HEK293 (cell line): Measurements from ENCODE around the gene USP6.
"Not testable (repeated sequence)": the region's sequence is repeated elsewhere in the genome, so short reads cannot be mapped to it uniquely, and the experiment has no call there.

Experiments
- CTCF ChIP-seq: fragments of 450-650 bp; formaldehyde crosslinking; IDR thresholded peaks from 2 replicates; pipeline ENCODE4 v1.5.1; 2016; ENCODE audit warnings: missing biosample characterization, missing genetic modification characterization
- MYNN ChIP-seq: fragments of 450-650 bp; formaldehyde crosslinking; IDR thresholded peaks from 2 replicates; pipeline ENCODE4 v1.5.1; 2016; ENCODE audit warnings: missing biosample characterization, missing genetic modification characterization, borderline replicate concordance
- PBX3 ChIP-seq: sonication (generic); formaldehyde crosslinking; IDR thresholded peaks from 2 replicates; pipeline ENCODE4 v1.8.1; 2022; ENCODE audit warnings: mild to moderate bottlenecking, moderate library complexity, missing genetic modification reagents
- ZBTB21 ChIP-seq: fragments of 450-650 bp; formaldehyde crosslinking; IDR thresholded peaks from 2 replicates; pipeline ENCODE4 v1.5.1; 2017; ENCODE audit warnings: missing biosample characterization, missing genetic modification characterization
- ZNF16 ChIP-seq: fragments of 450-650 bp; formaldehyde crosslinking; IDR thresholded peaks from 2 replicates; pipeline ENCODE4 v1.5.1; 2016; ENCODE audit warnings: low read depth, missing biosample characterization, missing genetic modification characterization
- ZNF24 ChIP-seq: fragments of 450-650 bp; formaldehyde crosslinking; IDR thresholded peaks from 2 replicates; pipeline ENCODE4 v1.5.1; 2016; ENCODE audit warnings: missing biosample characterization, missing genetic modification characterization
- ZNF274 ChIP-seq, 2 experiments: fragments of 200-500 bp in 1 of 2; fragments of 450-650 bp in 1 of 2; sonication (Bioruptor generic) in 1 of 2; formaldehyde crosslinking in 1 of 2; IDR thresholded peaks; 2 replicates each; pipeline versions ENCODE4 v1.5.1 to v1.6.1; 2014 to 2016; ENCODE audit warnings: borderline replicate concordance in 1 of 2, inconsistent platforms in 1 of 2, low read length in 1 of 2, missing biosample characterization in 1 of 2, missing genetic modification characterization in 1 of 2
- ZNF37A ChIP-seq: fragments of 450-650 bp; IDR thresholded peaks from 2 replicates; pipeline ENCODE4 v1.5.1; 2018; ENCODE audit warnings: missing biosample characterization, missing genetic modification characterization
- ZNF518A ChIP-seq: fragments of 450-650 bp; formaldehyde crosslinking; conservative IDR thresholded peaks from 2 replicates; pipeline ENCODE4 v1.5.1; 2016; ENCODE audit warnings: low read depth, missing biosample characterization, missing genetic modification characterization
- ZNF654 ChIP-seq: fragments of 450-650 bp; formaldehyde crosslinking; IDR thresholded peaks from 2 replicates; pipeline ENCODE4 v1.5.1; 2016; ENCODE audit warnings: low read depth, missing biosample characterization, missing genetic modification characterization
- ZSCAN16 ChIP-seq: fragments of 450-650 bp; formaldehyde crosslinking; IDR thresholded peaks from 2 replicates; pipeline ENCODE4 v1.5.1; 2016; ENCODE audit warnings: missing biosample characterization, missing genetic modification characterization

GRCh38 chr17:5165791-5166564, 50.1 kb downstream of the USP6 start:
- TF ChIP-seq ZSCAN16 (tag by site-specific recombination); CTCF (tag by site-specific recombination); PBX3 (CRISPR knock-in tag); ZNF518A (tag by site-specific recombination); ZNF654 (tag by site-specific recombination); ZNF274 (IDR thresholded peaks at IDR 0.05; ENCODE audit: low read length); ZNF274 (tag by site-specific recombination; IDR thresholded peaks at IDR 0.05; ENCODE audit: borderline replicate concordance); MYNN; ZNF24 (tag by site-specific recombination); ZNF37A (tag by site-specific recombination); ZNF16 (tag by site-specific recombination); ZBTB21 (tag by site-specific recombination): not testable (repeated sequence)
